DOHH2 (cell line): ENCODE measurements around the gene FBLN1.

ENCODE experiments used
- H3F3A ChIP-seq: fragments of 200-600 bp; sonication (generic), shearing (Covaris generic); 2 replicates; pipeline ENCODE4 v1.6.0; 2016; ENCODE audit warnings: antibody characterized with exemption, mild to moderate bottlenecking; ENCODE audit not compliant: control insufficient read depth, insufficient read depth
- H3K27ac ChIP-seq: fragments of 200-600 bp; sonication (generic); 2 replicates; pipeline ENCODE4 v1.5.1; 2014; ENCODE audit warnings: low read depth, mild to moderate bottlenecking, low read length, moderate library complexity
- H3K27me3 ChIP-seq: fragments of 200-600 bp; sonication (generic); 2 replicates; pipeline ENCODE4 v1.6.1; 2014; ENCODE audit warnings: mild to moderate bottlenecking, low read length, mixed read lengths; ENCODE audit not compliant: control insufficient read depth
- H3K36me3 ChIP-seq: fragments of 200-600 bp; sonication (generic); 2 replicates; pipeline ENCODE4 v1.6.1; 2014; ENCODE audit warnings: mild to moderate bottlenecking, low read length, moderate library complexity, mixed read lengths; ENCODE audit not compliant: control insufficient read depth
- H3K4me1 ChIP-seq: fragments of 200-600 bp; sonication (generic); 2 replicates; pipeline ENCODE4 v1.6.1; 2014; ENCODE audit warnings: mild to moderate bottlenecking, low read length, mixed read lengths; ENCODE audit not compliant: control insufficient read depth
- H3K4me2 ChIP-seq: fragments of 200-600 bp; sonication (generic); 2 replicates; pipeline ENCODE4 v1.6.0; 2014; ENCODE audit warnings: mild to moderate bottlenecking, low read length, moderate library complexity
- H3K4me3 ChIP-seq: fragments of 200-600 bp; sonication (generic); 2 replicates; pipeline ENCODE4 v1.5.1; 2014; ENCODE audit warnings: mild to moderate bottlenecking, low read length, mixed read lengths
- H3K79me2 ChIP-seq: fragments of 200-600 bp; sonication (generic); 2 replicates; pipeline ENCODE4 v1.6.1; 2014; ENCODE audit warnings: mild to moderate bottlenecking, low read length, mixed read lengths; ENCODE audit not compliant: control insufficient read depth
- H3K9me2 ChIP-seq: fragments of 200-600 bp; sonication (generic); replicated peaks from 2 replicates; pipeline ENCODE4 v1.6.1; 2014; ENCODE audit warnings: mild to moderate bottlenecking, low read length, mixed read lengths; ENCODE audit not compliant: control insufficient read depth
- H3K9me3 ChIP-seq: fragments of 200-600 bp; sonication (generic); 2 replicates; pipeline ENCODE4 v1.6.1; 2014; ENCODE audit warnings: antibody characterized with exemption, low read length, mixed read lengths; ENCODE audit not compliant: control insufficient read depth, insufficient read depth
- H4K20me1 ChIP-seq: fragments of 200-600 bp; sonication (generic); 2 replicates; pipeline ENCODE4 v1.6.0; 2014; ENCODE audit warnings: low read depth, mild to moderate bottlenecking, antibody characterized with exemption, low read length, moderate library complexity; ENCODE audit not compliant: control insufficient read depth, insufficient read depth
- CTCF ChIP-seq: fragments of 200-600 bp; sonication (generic); IDR thresholded peaks from one replicate; pipeline ENCODE4 v1.5.1; 2014; ENCODE audit warnings: antibody characterized with exemption, mild to moderate bottlenecking, low read depth, low read length; ENCODE audit not compliant: poor library complexity, severe bottlenecking
- EZH2phosphoT487 ChIP-seq: fragments of 200-600 bp; sonication (generic); IDR thresholded peaks from 2 replicates; pipeline ENCODE4 v1.6.1; 2017; ENCODE audit warnings: borderline replicate concordance, mild to moderate bottlenecking, antibody characterized with exemption, low read length, moderate library complexity, mixed read lengths

Gene FBLN1

GRCh38 chr22:45648301-45649117 lies 145.8 kb downstream of the FBLN1 start:
- H3K36me3 ChIP-seq: no peaks in the 10 kb centered on the region
- no peak overlapping the region for H3K4me3 ChIP-seq
- H3K79me2 ChIP-seq: no peaks in the 10 kb centered on the region
- no peaks in the 10 kb centered on the region for H3K27me3 ChIP-seq
- H3K27ac ChIP-seq: no peak overlapping the region
- no peaks in the 10 kb centered on the region for H3F3A ChIP-seq
- H4K20me1 ChIP-seq: no peaks in the 10 kb centered on the region
- H3K9me3 ChIP-seq: no peaks in the 10 kb centered on the region
- peaks cover 26% of the 10 kb centered on the region for H3K4me1 ChIP-seq
- H3K4me2 ChIP-seq: no peak overlapping the region; the same call in 1 of the 2 replicates
- H3K9me2 ChIP-seq: no peaks in the 10 kb centered on the region
- TF ChIP-seq EZH2phosphoT487 (no peak), CTCF (no peak)

DNA sequence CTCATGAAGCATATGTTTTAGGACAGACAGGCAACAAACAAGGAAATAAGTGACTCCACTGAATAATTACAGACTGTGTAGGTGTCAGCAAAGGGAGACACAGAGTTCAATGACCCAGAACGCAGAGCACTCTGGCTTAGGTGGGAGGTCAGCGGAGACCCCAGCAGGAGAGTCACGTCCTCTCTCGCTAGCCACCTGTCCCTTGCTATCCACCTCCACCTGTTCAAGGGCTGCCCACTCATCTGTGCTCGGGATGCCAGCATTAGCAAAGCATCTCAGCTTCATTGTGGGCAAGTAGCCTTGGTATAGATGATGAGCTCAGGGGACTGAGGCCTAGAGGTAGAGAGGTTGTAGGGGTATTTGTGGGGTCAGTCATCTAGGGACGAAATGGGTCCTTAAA lies 147.1 kb downstream of the FBLN1 start:
- no peak overlapping the region for H3K27ac ChIP-seq
- H3K27me3 ChIP-seq: no peaks in the 10 kb centered on the region
- H3K9me2 ChIP-seq: no peaks in the 10 kb centered on the region
- H3K79me2 ChIP-seq: no peaks in the 10 kb centered on the region
- no peaks in the 10 kb centered on the region for H3K9me3 ChIP-seq
- peaks cover 26% of the 10 kb centered on the region for H3K4me1 ChIP-seq
- no peaks in the 10 kb centered on the region for H3F3A ChIP-seq
- H3K4me2 ChIP-seq: no peak overlapping the region
- H3K36me3 ChIP-seq: no peaks in the 10 kb centered on the region
- H4K20me1 ChIP-seq: no peaks in the 10 kb centered on the region
- H3K4me3 ChIP-seq: no peak overlapping the region
- TF ChIP-seq CTCF (no peak), EZH2phosphoT487 (no peak)

DNA sequence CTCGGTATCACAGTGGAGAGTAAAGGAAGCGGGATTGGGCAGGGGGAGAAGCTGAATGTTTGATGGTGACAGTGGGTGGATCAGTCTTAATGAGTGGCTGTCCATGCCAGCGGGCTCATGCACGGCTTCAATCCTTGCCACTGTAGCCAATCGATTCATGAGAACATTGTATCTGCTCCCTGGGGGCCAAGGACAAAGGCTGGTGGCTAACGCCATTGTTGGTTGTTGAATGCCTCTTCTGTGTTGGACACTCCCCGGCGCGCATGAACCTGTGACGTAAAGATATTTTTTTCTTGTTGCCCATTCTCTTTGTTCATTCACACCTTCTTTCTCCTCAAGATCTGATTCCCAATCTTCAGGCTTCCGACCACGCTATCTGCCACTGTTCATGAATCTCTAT lies 148.0 kb downstream of the FBLN1 start:
- no peaks in the 10 kb centered on the region for H3F3A ChIP-seq
- H3K9me3 ChIP-seq: no peaks in the 10 kb centered on the region
- peaks cover 20% of the 10 kb centered on the region for H3K4me1 ChIP-seq
- H3K27me3 ChIP-seq: no peaks in the 10 kb centered on the region
- H3K9me2 ChIP-seq: no peaks in the 10 kb centered on the region
- H3K36me3 ChIP-seq: no peaks in the 10 kb centered on the region
- H3K27ac ChIP-seq: no peak overlapping the region
- no peak for TF ChIP-seq EZH2phosphoT487
- TF ChIP-seq CTCF: no peak
- no peak overlapping the region for H3K4me3 ChIP-seq
- H3K79me2 ChIP-seq: no peaks in the 10 kb centered on the region
- H4K20me1 ChIP-seq: no peaks in the 10 kb centered on the region
- H3K4me2 ChIP-seq: no peak overlapping the region
